Pancreas (tissue), 10 donors: Measurements from ENCODE around the gene STPG1. TPM values are rescaled to one million over a fixed set of nuclear protein-coding genes. Genes with fewer than 3 reads are reported as not detected.
"Not testable (repeated sequence)": the region's sequence is repeated elsewhere in the genome, so short reads cannot be mapped to it uniquely, and the experiment has no call there.

ENCODE experiments used
- ATAC-seq, 4 donors: fragments of 200-7000 bp; cut with Tn5 transposase; one replicate each; pipeline versions ENCODE4 v1.8.0 to v1.9.1; 2020; ENCODE audit warnings: mild to moderate bottlenecking in 4 of 4, moderate library complexity in 4 of 4
- DNase-seq, 6 donors: peaks; one replicate each; pipeline ENCODE4 v3.0.0-alpha.2; 2020
- FAIRE-seq: peaks from 2 replicates; lab custom pipeline; 2012; peaks lifted over from hg19 to GRCh38; lab: Jason Lieb, UNC
- H3K27ac ChIP-seq, 4 donors: fragments of 200-600 bp; sonication (generic); 1 replicate in 3 of 4; 2 replicates in 1 of 4; pipeline versions ENCODE4 v1.5.0 to v1.8.0; 2020
- H3K27me3 ChIP-seq, 4 donors: fragments of 200-600 bp; one replicate each; pipeline ENCODE4 v1.8.0; 2021
- H3K36me3 ChIP-seq, 3 donors: fragments of 200-600 bp; sonication (generic) in 1 of 3; one replicate each; pipeline versions ENCODE4 v1.5.0 to v1.8.0; 2020 to 2021
- H3K4me1 ChIP-seq, 3 donors: fragments of 200-600 bp; one replicate each; pipeline ENCODE4 v1.8.0; 2021
- H3K4me3 ChIP-seq, 4 donors: fragments of 200-600 bp; sonication (generic) in 2 of 4; one replicate each; pipeline versions ENCODE4 v1.5.0 to v1.8.0; 2020 to 2021
- H3K9me3 ChIP-seq, 4 donors: fragments of 200-600 bp; one replicate each; pipeline ENCODE4 v1.8.0; 2021
- CTCF ChIP-seq, 4 donors: fragments of 200-600 bp; sonication (generic) in 3 of 4; IDR thresholded peaks; one replicate each; pipeline versions ENCODE4 v1.5.0 to v1.8.0; 2021; ENCODE audit warnings: antibody characterized with exemption in 4 of 4
- WGBS, 2 donors: extraction: QIAGEN DNeasy Blood & Tissue Kit; methylation state at CpG; one replicate each; pipeline ENCODE4 v1.1.7; 2013; 5-methylcytosine and 5-hydroxymethylcytosine counted together
- intact Hi-C, 3 donors: fragments of 100-400 bp; cut with DNase I; formaldehyde crosslinking; loops; one replicate each; pipeline versions ENCODE4 v1.11.1 to v1.14.2; 2022
- polyA plus RNA-seq, 2 donors: library from polyadenylated mRNA; stranded (reverse); fragments of 200-250 nt; gene quantifications; one replicate each; pipeline ENCODE4 v1.2.3, GENCODE V29; 2013
- total RNA-seq, 6 donors: library from RNA; stranded (reverse); fragmentation: NEBNext Ultra II Directional in 4 of 6; extraction: Animal tissue kit (Norgen Biotek cat#: 25700) in 4 of 6; gene quantifications; one replicate each; pipeline versions ENCODE4 v1.2.1 to v1.2.4, GENCODE V29; 2021 to 2023
- donor health status: healthy with polysubstance abuse.
- donor health status: DM: no; HTN: no; CAD: no; lungs with moderate emphysema.
- donor health status: DM: no; HTN: no; CAD: no.
- donor health status: control.
- donor health status: control.
- donor health status: Bipolar disorder and iron deficiency.
- donor health status: DM: yes; HTN: yes; CAD: no.
- donor health status: DM: no; HTN: no; CAD: no.
- donor health status: DM: no; HTN: no; CAD: no.
- donor health status: DM: yes; HTN: yes; CAD: no.

STPG1 gene
- 1 to 10 TPM; 2.7 to 6.3 (median 3.3) TPM for total RNA-seq
- 1 to 10 TPM; 3.6 to 4.5 TPM for polyA plus RNA-seq

- intact Hi-C loops = loop anchor here in 1 of 3 donors (10.0 kb wide), 1 partner anchor 221 kb away; no protein-coding TSS in a partner anchor
- H3K27me3 ChIP-seq = no peaks in the 10 kb centered on the region
- H3K4me1 ChIP-seq = peaks cover 18 to 35% (median 31%) of the 10 kb centered on the region in 3 donors
- no peak for TF ChIP-seq CTCF (IDR thresholded peaks at IDR 0.05)
- DNase-seq (peak; percentile 81 to 94 (median 88)), ATAC-seq (peak; percentile 63 to 78 (median 72)), FAIRE-seq (no peak)
- no peaks in the 10 kb centered on the region for H3K9me3 ChIP-seq
- peak within 1 kb of the TSS; percentile 68 to 86 (median 82) for H3K4me3 ChIP-seq
- 3% methylated on average over 48 of the region's 48 CpGs for WGBS, 2 donors
- H3K27ac ChIP-seq = peak within 1 kb of the TSS; percentile 72 to 84 (median 78)
- H3K36me3 ChIP-seq = no peaks in the 10 kb centered on the region
These were observed at the start of gene STPG1 for GRCh38 chr1:24413350-24414163. STPG1 (minus strand) TSS chr1:24413782; CDS start chr1:24401388, 12,394 bp downstream.

GRCh38 chr1:24462128-24462527, 48.5 kb upstream of the STPG1 start:
- WGBS, 2 donors = 83 to 84% methylated on average over 4 of the region's 4 CpGs
- H3K4me3 ChIP-seq, H3K4me1 ChIP-seq, H3K9me3 ChIP-seq, H3K27me3 ChIP-seq, H3K27ac ChIP-seq, FAIRE-seq, DNase-seq, ATAC-seq, intact Hi-C loops: not testable (repeated sequence)
- H3K36me3 ChIP-seq = peaks cover 3 to 33% (median 5%) of the 10 kb centered on the region in 3 donors

GRCh38 chr1:24459551-24460266, 46.1 kb upstream of the STPG1 start:
- no peak for ATAC-seq
- H3K9me3 ChIP-seq = no peaks in the 10 kb centered on the region
- no peaks in the 10 kb centered on the region for H3K4me1 ChIP-seq
- no peak for DNase-seq
- H3K27me3 ChIP-seq = no peaks in the 10 kb centered on the region
- H3K36me3 ChIP-seq = peaks cover 3 to 43% (median 9%) of the 10 kb centered on the region in 3 donors
- no peak for FAIRE-seq
- H3K4me3 ChIP-seq = no peak overlapping the region
- intact Hi-C loops = no loop called here
- TF ChIP-seq CTCF (IDR thresholded peaks at IDR 0.05) = no peak
- H3K27ac ChIP-seq = no peak overlapping the region
- 94 to 99% methylated on average over 6 of the region's 6 CpGs for WGBS, 2 donors

- H3K36me3 ChIP-seq = peaks cover 3 to 48% (median 4%) of the 10 kb centered on the region in 3 donors
- no peak for FAIRE-seq
- no peaks in the 10 kb centered on the region for H3K9me3 ChIP-seq
- H3K4me1 ChIP-seq = no peaks in the 10 kb centered on the region
- 93 to 94% methylated on average over 3 of the region's 3 CpGs for WGBS, 2 donors
- intact Hi-C loops = no loop called here
- ATAC-seq = no peak
- no peak for DNase-seq
- H3K4me3 ChIP-seq = no peak overlapping the region
- TF ChIP-seq CTCF (IDR thresholded peaks at IDR 0.05) = no peak
- H3K27me3 ChIP-seq = no peaks in the 10 kb centered on the region
- H3K27ac ChIP-seq = no peak overlapping the region
These were observed 44.3 kb upstream of the STPG1 start for GRCh38 chr1:24457866-24458265.

GRCh38 chr1:24455272-24455671, 41.7 kb upstream of the STPG1 start:
- H3K27ac ChIP-seq = no peak overlapping the region
- H3K4me1 ChIP-seq = no peaks in the 10 kb centered on the region
- no peaks in the 10 kb centered on the region for H3K9me3 ChIP-seq
- no peak for DNase-seq
- no peak for TF ChIP-seq CTCF (IDR thresholded peaks at IDR 0.05)
- no peak overlapping the region for H3K4me3 ChIP-seq
- 93 to 97% methylated on average over 5 of the region's 5 CpGs for WGBS, 2 donors
- intact Hi-C loops = no loop called here
- peaks cover 3 to 52% (median 4%) of the 10 kb centered on the region in 3 donors for H3K36me3 ChIP-seq
- H3K27me3 ChIP-seq = no peaks in the 10 kb centered on the region
- ATAC-seq = no peak
- no peak for FAIRE-seq
